Stimulated activated effector memory CD8-positive, alpha-beta T cell treated with anti-CD3 and anti-CD28 coated beads, Interleukin-12 subunit alpha, Interleukin-12 subunit beta, amount 100 ng/mL, for 72 hours (primary cell): Measurements from ENCODE around the gene TECPR1.
A peak's percentile ranks its signal among the peaks of the same experiment; 100 is the strongest.
"Not testable (repeated sequence)": the region's sequence is repeated elsewhere in the genome, so short reads cannot be mapped to it uniquely, and the experiment has no call there.

Experiments
- ATAC-seq: fragments of 150-1000 bp; cut with Tn5 transposase; 2 replicates; pipeline ENCODE4 v1.10.0; 2021
- DNase-seq, 2 donors: peaks; one replicate each; pipeline ENCODE4 v3.0.0; 2021 to 2022; ENCODE audit warnings: low spot score in 2 of 2
- H3K27ac Mint-ChIP-seq: one replicate; pipeline ENCODE4 v1.8.0; 2022; ENCODE audit warnings: mild to moderate bottlenecking, mixed read lengths
- H3K36me3 Mint-ChIP-seq: one replicate; pipeline ENCODE4 v1.8.0; 2022; ENCODE audit warnings: mild to moderate bottlenecking, mixed read lengths
- H3K4me1 Mint-ChIP-seq: one replicate; pipeline ENCODE4 v1.8.0; 2022; ENCODE audit warnings: mixed read lengths
- H3K4me3 Mint-ChIP-seq: one replicate; pipeline ENCODE4 v1.8.0; 2022; ENCODE audit warnings: mild to moderate bottlenecking, mixed read lengths
- H3K9me3 Mint-ChIP-seq: one replicate; pipeline ENCODE4 v1.8.0; 2022; ENCODE audit warnings: mixed read lengths

Gene TECPR1

DNA sequence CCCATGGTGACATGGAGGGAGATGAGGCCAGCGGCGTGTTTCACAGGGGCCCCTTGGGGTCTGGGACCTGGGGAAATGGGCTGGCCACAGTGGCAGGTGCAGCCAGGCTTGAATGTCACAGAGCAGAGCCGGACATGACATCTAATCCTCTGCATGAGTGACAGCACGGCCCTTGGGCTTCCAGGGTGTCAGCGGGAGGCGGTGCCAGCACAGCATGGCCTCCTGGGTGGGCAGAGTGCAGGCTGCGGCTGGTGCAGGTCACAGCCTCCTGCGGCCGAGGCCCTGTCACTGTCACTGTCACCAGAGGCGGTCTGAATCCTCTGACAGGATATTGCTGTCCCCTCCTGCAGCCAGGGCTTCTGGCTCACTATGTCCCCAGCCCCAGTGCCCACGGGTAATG, 22.6 kb downstream of the TECPR1 start:
- no peak overlapping the region for H3K27ac Mint-ChIP-seq
- no peak overlapping the region for H3K4me3 Mint-ChIP-seq
- H3K9me3 Mint-ChIP-seq = no peaks in the 10 kb centered on the region
- DNase-seq = no peak
- ATAC-seq = no peak
- peaks cover 27% of the 10 kb centered on the region for H3K36me3 Mint-ChIP-seq
- no peaks in the 10 kb centered on the region for H3K4me1 Mint-ChIP-seq

DNA sequence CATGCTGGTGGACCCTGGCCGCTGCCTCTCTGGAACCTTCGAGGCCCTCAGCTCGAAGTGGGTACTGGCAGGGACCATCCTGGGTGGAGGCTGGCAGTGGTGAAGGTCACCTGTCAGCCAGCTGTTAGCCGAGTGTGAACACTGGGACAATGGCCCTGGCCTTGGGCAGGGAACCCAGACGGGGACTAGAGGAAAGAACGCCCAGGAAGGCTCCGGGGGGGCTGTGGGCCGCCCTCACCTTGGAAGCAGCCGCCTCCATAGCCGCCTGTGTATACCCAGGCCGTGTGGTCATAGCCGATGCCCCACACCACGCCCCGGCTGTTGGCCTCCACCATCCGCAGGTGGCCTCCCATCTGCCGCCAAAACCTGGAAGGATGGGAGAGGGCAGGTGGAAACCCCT, 23.2 kb downstream of the TECPR1 start:
- H3K4me3 Mint-ChIP-seq = no peak overlapping the region

DNA sequence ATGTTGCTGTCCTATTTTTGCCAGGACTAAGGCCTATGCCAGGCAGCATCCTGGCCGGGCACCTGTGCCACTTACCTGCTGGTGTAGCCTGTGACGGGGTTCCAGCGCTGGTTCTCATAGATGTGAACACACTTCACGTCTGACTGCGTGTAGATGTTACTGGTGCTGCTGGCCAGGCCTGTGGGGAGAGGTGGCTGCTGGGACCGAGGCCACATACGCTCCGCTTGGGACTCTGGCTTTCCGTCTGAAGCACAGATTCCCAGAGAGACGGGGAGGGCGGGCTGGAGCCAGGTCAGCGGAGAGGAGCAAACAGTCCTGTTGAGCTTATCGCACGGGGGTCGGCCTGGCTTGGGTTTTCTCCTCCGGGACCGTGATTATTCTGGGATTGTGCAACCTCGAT, 24.1 kb downstream of the TECPR1 start:
- Mint-ChIP-seq H3K36me3 (peaks cover 22% of the 10 kb centered on the region), H3K27ac (peak overlapping the region; percentile 32), H3K9me3 (no peaks in the 10 kb centered on the region)

More for the DNA sequence above, 23.2 kb downstream of the TECPR1 start:
- H3K9me3 Mint-ChIP-seq = no peaks in the 10 kb centered on the region
- H3K4me1 Mint-ChIP-seq = no peaks in the 10 kb centered on the region
- ATAC-seq (no peak), DNase-seq (no peak)
- H3K27ac Mint-ChIP-seq = no peak overlapping the region
- peaks cover 22% of the 10 kb centered on the region for H3K36me3 Mint-ChIP-seq

GRCh38 chr7:98225913-98226614, 26.0 kb downstream of the TECPR1 start:
- no peaks in the 10 kb centered on the region for H3K9me3 Mint-ChIP-seq
- no peaks in the 10 kb centered on the region for H3K4me1 Mint-ChIP-seq
- DNase-seq (no peak), ATAC-seq (no peak)
- H3K27ac Mint-ChIP-seq = no peak overlapping the region
- peaks cover 29% of the 10 kb centered on the region for H3K36me3 Mint-ChIP-seq
- no peak overlapping the region for H3K4me3 Mint-ChIP-seq

More for the DNA sequence above, 24.1 kb downstream of the TECPR1 start:
- no peak for ATAC-seq
- no peak for DNase-seq
- Mint-ChIP-seq H3K4me1 (no peaks in the 10 kb centered on the region), H3K4me3 (no peak overlapping the region)

DNA sequence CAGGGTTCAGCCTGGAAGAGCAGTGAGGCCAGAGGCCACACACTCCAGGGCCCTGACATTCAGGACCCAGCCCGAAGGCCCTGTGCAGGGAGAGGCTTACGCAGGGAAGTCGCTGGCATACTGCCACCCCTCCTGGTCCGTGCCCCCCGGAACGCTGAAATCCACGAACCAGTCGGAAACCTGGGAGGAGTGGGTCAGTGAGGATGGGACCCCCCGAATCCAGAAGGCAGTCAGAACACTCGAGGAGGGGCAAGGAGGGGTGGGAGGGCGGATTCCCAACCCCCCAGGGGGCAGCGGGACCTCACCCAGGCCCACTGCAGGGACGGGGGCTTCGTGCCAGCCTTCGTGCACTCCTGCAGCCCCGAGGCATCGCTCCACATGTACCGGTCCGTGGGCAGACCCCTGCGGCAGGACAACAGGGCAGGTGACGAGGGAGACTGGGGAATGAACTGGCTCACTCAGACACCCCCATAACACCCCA, 27.3 kb downstream of the TECPR1 start:
- Mint-ChIP-seq H3K36me3 (peaks cover 36% of the 10 kb centered on the region), H3K4me3 (no peak overlapping the region), H3K4me1 (no peaks in the 10 kb centered on the region), H3K27ac (no peak overlapping the region), H3K9me3 (no peaks in the 10 kb centered on the region)
- ATAC-seq (peak; percentile 33), DNase-seq (no peak)

DNA sequence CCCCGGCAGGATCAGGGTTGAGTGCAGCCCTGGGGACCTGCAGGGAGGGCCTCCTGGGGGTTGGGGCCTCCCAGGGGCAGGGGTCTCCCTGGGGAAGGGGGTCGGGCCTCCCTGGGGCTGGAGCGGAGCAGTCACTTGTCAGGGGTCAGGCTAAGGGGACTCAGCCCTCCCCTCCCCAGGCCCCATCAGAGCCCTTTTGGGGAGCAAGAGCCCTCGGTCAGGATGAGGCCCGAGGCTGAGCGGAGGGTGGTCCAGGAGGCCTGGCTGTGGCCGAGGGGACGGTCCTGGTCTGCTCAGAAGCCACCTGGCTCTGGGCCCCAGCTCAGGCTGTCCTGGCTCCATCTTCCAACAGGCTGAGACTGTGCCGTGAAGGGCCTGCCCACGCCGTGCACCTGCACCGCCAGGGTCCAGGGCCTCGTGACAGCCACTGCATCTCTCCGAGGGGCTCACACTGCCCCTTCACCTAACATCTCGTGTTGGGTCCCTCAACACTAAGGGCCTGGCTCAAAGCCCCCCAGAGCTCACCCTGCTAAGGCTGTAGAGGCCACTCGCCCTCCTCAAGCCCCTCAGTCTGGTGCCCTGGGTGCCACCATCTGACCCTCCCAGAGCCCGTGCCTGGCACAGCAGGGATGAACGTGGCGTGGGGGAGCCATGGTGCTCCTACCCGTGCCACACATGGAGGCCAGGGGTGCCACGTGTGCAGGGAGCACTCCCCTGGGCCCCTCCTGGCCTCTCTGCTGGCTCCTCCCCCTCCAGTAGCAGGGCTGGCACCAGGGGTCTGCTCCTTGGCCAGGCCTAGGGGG, 27.9 kb downstream of the TECPR1 start:
- H3K9me3 Mint-ChIP-seq = no peaks in the 10 kb centered on the region
- no peak overlapping the region for H3K4me3 Mint-ChIP-seq
- peaks cover 5% of the 10 kb centered on the region for H3K4me1 Mint-ChIP-seq
- H3K36me3 Mint-ChIP-seq = peaks cover 42% of the 10 kb centered on the region
- DNase-seq = no peak
- H3K27ac Mint-ChIP-seq = no peak overlapping the region
- no peak for ATAC-seq

- Mint-ChIP-seq H3K4me3 (no peak overlapping the region), H3K36me3 (peaks cover 47% of the 10 kb centered on the region), H3K27ac (no peak overlapping the region), H3K4me1 (peaks cover 11% of the 10 kb centered on the region), H3K9me3 (no peaks in the 10 kb centered on the region)
- DNase-seq (no peak), ATAC-seq (no peak)
Observed at GRCh38 chr7:98223351-98223897, 28.6 kb downstream of the TECPR1 start.

- H3K4me3 Mint-ChIP-seq = no peak overlapping the region
- DNase-seq (no peak), ATAC-seq (no peak)
- no peaks in the 10 kb centered on the region for H3K9me3 Mint-ChIP-seq
- H3K4me1 Mint-ChIP-seq = peaks cover 11% of the 10 kb centered on the region
- H3K36me3 Mint-ChIP-seq = peaks cover 47% of the 10 kb centered on the region
- no peak overlapping the region for H3K27ac Mint-ChIP-seq
Observed at GRCh38 chr7:98222533-98223195, 29.4 kb downstream of the TECPR1 start.

DNA sequence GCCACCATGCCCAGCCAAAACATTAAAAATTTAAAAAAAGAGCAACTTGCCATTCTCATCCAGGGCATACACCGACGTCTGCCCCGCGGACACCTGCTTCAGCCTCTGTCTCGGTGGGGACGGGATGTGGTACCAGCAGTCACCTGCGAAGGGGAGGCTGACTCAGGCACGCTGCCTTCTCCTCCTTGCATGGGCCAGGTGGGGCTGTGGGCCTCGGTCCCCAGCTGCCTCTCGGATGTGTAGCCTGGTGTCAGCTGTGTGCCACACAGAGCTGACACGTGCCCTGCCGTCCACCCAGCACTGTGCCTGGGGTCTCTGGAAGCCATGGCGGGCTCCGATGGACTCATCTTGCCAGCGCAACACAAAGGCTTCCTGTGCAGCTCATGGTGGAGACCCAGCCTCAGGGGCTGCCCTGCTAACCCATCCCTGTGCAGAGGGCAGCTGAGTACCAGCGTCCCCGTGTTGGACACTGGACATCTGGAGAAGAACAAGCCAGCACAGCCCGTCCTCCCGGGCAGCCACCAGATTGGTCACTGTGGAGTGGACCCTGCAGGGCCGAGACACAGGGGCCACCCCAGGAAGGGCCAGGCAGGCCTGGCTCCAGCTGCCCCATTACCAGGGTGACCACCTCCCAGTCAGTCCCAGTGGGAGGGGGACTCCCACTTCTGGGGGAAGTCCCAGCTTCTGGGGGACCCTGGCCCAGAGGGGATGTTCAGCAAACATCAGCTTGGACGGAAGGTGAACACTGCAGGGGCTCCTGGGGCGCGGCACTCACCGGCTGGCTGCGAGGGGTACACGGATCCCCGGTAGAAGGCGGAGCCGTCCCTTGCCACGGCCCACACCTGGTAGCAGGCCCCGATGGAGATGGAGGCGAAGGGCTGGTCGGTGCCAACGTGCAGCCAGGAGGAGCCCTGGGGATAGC, 30.2 kb downstream of the TECPR1 start:
- Mint-ChIP-seq H3K4me1 (peaks cover 11% of the 10 kb centered on the region), H3K4me3 (no peak overlapping the region), H3K36me3 (peaks cover 43% of the 10 kb centered on the region), H3K27ac (no peak overlapping the region), H3K9me3 (no peaks in the 10 kb centered on the region)
- DNase-seq (no peak), ATAC-seq (no peak)

- Mint-ChIP-seq H3K27ac (peak overlapping the region; percentile 38), H3K4me1 (peaks cover 11% of the 10 kb centered on the region), H3K36me3 (peaks cover 42% of the 10 kb centered on the region)
- not testable (repeated sequence) for DNase-seq, H3K9me3 Mint-ChIP-seq, H3K4me3 Mint-ChIP-seq, ATAC-seq
Observed at GRCh38 chr7:98219382-98219781, 32.6 kb downstream of the TECPR1 start.

GRCh38 chr7:98217623-98218582, 34.1 kb downstream of the TECPR1 start:
- H3K36me3 Mint-ChIP-seq = peaks cover 42% of the 10 kb centered on the region
- H3K4me1 Mint-ChIP-seq = peaks cover 11% of the 10 kb centered on the region
- H3K4me3 Mint-ChIP-seq = no peak overlapping the region
- DNase-seq = no peak
- peak; percentile 4 for ATAC-seq
- H3K9me3 Mint-ChIP-seq = no peaks in the 10 kb centered on the region
- peak overlapping the region; percentile 52 for H3K27ac Mint-ChIP-seq

DNA sequence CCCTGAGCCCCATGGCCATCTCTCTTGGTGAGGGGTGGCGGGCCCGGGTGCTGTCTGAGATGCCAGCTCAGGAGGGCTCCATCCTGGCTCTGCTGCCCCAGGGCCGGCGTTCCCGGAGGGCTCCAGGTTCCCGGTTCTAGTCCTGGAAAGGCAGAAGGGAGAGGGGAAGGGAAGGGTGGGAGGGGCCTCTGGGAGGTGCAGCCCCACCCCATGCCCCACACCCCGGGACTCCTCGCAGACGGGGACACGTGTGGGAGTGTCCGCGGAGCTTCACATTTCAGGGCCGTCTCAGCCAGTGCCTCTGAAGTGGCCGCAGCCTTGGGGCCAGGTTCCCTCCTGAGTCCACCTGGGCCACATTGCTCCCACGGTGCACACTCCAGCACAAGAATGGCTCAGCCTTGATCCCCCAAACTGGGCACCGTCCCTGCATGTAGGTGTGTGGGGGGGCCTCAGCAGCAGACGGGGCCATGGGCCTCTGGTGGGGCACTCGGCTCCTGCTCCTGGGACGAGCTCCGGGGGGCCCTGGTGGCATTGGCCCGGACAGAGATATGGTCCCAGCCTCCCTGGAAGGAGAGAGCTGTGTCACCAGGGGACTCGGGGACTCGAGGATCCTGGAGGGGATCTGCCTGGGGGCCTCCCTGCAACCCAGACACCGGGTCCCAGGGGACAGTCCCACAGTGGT, 35.0 kb downstream of the TECPR1 start:
- peaks cover 11% of the 10 kb centered on the region for H3K4me1 Mint-ChIP-seq
- ATAC-seq (no peak), DNase-seq (no peak)
- peaks cover 42% of the 10 kb centered on the region for H3K36me3 Mint-ChIP-seq
- H3K27ac Mint-ChIP-seq = no peak overlapping the region
- no peak overlapping the region for H3K4me3 Mint-ChIP-seq
- no peaks in the 10 kb centered on the region for H3K9me3 Mint-ChIP-seq
